Dedifferentiated amniotic fluid mesenchymal stem cell (primary cell): Measurements from ENCODE around the gene BST2.
A peak's percentile ranks its signal among the peaks of the same experiment; 100 is the strongest.

Experiments
- DNase-seq: peaks from one replicate; pipeline ENCODE4 v3.0.0-alpha.2; 2016; ENCODE audit errors: extremely low spot score

Gene BST2

GRCh38 chr19:17419621-17420474, 14.4 kb upstream of the BST2 start, which contains the start of gene MVB12A:
Gene MVB12A (plus strand): TSS chr19:17420047. CDS start chr19:17420136, 89 bp downstream.
- DNase-seq = peak; percentile 98

- DNase-seq = no peak
Measured at GRCh38 chr19:17419154-17419620, 13.8 kb upstream of the BST2 start.

GRCh38 chr19:17418710-17419109, 13.3 kb upstream of the BST2 start:
- no peak for DNase-seq

DNA sequence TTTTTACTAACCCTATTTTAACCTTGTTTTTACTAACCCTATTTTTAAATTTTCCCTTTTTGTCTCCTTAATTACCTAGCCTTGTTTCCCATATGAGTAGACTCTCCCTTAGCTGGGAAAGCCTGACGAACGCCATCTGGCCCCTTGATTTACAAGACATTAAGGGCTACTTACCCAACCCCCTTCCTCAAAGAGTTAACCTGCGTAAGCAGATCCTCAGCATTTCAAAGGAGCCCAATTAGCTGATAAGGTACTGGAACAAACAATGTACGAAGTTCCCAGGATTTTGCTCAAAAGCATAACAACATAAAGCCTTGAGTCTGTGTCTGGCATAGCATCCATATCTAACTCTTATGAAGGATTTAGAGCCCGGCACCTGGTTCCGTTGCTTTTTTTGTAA, 9.7 kb upstream of the BST2 start:
- no peak for DNase-seq

DNA sequence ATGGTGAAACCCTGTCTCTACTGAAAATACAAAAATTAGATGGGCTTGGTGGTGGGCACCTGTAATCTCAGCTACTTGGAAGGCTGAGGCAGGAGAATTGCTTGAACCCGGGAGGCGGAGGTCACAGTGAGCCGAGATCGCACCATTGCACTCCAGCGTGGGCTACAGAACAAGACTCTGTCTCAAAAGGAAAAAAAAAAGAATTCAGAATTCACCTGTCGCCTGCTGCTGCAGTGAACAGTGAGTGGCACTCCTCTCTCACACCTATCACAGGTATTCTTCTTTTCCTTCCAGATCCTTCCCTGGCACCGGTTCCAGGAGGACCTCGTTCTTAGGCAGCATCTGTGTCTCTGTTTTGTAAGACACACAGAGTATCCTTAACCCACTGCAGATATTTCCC, 8.7 kb upstream of the BST2 start:
- DNase-seq = no peak

DNA sequence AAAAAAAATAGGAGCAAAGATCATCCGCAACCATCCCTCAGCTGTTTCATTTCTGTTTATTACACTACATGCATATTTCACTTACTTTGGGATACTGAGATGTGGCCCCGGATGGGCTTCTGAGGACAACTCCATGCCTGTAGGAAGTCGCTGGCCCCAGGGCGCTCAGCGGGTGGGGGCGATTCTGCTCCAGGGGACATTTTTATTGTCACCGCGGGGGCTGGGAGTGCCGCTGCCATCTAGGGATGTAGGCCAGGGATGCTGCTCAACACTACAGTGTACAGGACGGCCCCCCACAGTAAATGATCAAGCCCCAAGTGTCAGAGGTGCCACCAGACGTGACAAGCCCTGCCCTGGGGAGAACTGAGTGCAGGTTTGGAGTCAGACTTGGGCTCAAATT, 6.4 kb upstream of the BST2 start:
- DNase-seq = no peak

- no peak for DNase-seq
Measured at GRCh38 chr19:17409990-17410389, 4.6 kb upstream of the BST2 start.

DNA sequence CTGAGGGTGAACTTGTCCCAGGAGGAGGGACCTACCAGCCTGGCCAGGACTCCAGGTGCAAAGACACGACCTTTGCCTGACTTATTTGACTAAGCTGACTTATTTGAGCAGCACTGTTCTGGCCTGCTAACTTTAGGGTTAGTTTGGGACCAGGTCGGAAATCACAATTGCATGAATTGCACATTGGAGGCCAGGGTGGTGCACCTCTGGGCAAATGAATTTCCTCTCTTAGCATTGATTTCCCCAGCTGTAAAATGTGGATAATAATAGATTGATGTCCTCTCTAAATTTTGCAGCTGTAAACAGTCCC, 1.4 kb upstream of the BST2 start:
- no peak for DNase-seq

DNA sequence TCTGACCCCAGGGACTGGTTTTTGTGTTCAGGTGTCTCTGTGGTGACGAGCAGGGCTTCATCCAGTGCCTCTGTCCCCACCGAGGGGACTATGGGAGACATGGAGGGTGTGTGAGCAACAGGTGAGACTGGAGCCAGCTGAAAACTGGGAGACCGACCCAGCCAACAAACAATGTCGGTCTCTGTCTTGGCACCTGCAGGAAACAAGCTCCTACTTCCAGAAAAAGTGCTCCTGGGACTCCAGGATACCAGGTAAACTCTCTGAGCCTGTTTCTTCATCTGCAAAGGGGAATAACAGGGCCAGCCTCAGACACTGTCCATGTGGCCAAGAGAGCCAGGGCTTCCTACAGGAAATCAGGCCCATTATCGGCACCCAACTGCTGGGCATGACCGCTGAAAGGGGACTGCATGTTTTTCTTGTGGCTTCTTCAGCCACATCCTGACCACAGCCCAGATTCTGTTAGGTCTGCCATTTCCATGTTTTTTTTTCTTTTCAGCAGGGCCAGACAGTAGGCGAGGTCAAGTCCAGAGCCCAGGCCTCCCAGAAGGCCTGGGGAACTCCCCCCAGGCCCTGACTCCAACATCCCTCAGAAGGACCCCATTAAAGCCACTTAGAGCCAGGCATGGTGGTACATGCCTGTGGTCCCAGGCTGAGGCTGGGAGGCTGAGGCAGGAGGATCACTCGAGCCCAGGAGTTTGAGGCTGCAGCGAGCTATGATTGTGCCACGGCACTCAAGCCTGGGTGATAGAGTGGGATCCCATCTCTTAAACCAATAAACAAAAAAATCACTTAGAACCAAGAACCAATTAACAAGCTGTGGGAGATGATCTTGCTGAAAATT, 836 bp upstream of the BST2 start:
- DNase-seq = no peak

DNA sequence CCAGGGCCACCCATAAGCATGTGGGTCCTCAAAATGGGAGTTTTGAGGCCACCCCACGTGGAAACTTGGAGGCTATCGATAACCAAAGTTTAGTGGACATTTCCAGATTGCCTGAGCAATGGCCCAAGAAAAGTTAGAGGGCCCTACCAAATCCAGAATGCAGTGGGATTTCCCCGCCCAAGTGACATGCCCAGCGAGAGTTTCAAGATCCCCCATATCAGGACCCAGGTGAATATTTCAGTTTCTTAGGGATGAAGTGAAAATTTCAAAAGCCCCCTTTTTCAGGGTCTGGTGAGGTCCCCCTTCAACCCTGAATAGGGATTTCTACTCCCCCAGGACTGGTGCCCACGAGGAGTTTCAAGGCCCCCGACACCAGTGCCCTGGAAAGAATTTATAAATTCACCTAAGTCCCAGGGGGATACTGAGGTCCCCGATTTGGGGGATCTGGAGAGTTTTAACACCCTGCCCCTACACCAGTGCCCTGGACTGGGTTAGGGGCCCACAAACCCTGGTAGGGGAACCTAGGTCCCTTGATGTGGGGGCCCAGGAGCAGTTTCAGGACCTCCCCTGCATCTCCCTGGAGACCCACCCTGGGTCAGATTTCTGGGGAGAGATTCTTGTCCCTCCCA, 695 bp downstream of the BST2 start:
- no peak for DNase-seq

DNA sequence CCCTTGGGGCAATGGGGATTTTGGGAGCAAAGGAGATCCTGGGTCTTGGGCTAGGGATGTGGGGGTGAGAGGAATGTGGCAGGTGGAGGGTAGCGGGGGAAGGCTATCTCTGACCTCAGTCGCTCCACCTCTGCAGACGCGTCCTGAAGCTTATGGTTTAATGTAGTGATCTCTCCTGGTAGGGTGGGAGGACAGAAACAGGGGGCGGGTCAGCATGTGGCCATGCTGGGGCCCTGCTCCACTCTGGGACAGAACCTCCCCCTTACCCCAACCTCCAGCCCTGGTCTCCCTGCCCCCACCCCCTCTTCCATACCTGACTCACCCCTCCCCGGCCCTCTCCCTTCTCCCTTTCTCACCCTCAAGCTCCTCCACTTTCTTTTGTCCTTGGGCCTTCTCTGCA, 1.4 kb downstream of the BST2 start:
- no peak for DNase-seq

- DNase-seq = no peak
Measured at GRCh38 chr19:17402982-17403855, 2.2 kb downstream of the BST2 start.

DNA sequence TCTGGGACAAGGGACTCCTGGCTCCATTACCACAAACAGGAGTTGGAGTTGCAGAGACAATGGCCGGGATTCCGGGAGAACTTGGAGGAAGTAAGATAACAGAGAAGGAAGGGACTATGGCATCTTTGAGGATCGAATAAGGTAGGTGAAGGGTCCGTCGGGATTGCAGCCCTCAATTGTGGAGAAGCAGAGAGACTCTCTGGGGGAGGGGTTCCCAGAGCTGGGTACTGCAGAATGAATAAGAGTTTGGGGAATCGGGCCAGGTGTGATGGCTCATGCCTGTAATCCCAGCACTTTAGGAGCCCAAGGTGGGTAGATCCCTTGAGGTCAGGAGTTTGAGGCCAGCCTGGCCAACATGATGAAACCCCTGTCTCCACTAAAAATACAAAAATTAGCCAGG, 3.8 kb downstream of the BST2 start:
- DNase-seq = no peak

DNA sequence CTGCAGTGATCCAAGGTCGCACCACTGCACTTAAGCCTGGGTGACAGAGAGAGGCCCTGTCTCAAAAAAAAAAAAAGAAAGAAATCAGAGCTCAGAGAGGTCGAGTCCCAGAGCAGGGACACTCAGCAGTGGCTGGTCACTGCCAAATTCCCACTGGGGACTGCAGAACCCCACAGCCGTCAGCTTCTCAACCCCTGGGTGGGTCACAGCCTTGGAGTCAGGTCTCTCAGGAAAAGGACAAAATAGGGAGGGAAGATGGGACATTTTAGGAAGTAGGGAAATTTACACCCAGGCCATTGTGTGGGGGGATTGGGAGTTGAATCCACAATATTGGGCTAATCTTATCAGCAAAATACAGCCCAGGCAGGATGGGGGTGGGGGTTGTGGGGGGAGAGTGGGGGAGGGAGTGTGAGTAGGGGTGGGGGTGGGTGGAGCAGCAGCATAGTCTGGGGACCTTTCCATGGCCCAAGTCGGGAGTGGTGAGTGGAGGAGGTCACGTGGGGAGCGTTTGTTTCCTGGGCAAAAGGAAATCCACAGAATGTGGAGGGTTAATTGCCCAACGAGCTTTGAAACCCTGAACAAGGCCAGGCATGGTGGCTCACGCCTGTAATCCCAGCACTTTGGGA, 6.4 kb downstream of the BST2 start:
- no peak for DNase-seq

- no peak for DNase-seq
Measured at GRCh38 chr19:17394891-17395415, 10.5 kb downstream of the BST2 start.

- DNase-seq = no peak
Measured at GRCh38 chr19:17393914-17394313, 11.5 kb downstream of the BST2 start, which contains the start of gene CCDC194. Gene CCDC194 (minus strand): TSS chr19:17394196. CDS start chr19:17394158, 38 bp downstream.

DNA sequence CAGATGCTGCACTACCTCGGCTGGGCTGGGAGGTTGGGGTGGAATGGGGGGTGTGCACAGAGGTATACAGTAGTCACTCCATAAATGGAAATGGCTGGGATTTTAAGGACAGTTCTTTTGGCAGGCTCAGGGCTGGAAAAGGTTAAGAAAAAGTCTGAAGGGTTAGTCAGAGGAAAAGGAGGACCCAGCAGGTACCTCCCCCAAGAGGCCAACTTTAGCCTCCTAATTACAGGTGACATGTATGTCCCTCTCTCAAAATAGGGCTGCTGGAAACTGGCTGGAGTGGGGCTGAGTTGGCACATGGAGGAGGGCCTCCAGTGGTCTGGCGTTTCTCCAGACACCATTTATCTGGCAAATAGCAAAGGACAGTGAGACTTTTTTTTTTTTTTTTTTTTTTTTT, 12.4 kb downstream of the BST2 start:
- DNase-seq = no peak

DNA sequence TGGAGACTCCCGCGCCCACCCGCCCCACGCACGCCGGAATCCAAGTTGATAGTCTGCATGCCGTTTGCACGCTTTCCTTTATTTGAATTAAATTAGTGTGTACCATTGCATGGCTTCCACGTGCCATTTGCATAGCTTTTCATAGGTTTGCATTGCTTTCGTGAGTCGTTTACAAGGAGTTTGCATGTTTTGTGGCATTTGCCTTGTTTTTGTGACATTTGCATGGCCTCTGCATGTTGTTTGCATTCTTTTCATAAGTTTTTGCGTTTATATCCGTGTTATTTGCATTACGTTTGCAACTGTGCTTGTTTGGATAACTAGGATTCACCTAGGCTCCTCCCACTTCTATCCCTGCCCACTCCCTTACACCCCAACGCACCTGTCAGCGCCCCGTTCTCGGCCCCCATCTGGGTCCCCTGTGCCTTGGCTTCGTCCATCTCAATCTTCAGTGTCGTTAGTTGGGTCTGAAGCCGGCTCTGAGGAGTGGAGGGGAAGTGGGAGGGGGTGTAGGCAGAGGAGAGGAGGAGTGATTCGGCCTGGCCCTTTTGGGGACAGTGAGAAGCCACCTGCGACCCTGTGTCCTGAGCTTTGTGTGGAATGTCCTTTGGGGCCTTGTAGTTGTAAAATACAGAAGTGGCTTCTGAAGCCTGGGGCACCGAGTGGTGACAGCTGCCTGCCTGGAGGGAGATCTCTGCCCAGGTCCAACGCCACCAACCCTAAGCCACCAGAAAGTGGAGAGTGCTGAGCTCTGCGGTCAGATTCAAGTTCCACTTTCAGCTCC, 13.9 kb downstream of the BST2 start:
- DNase-seq = no peak

- DNase-seq = peak; percentile 87
Measured at GRCh38 chr19:17390665-17391370, 14.6 kb downstream of the BST2 start.
